Neural cell (in vitro differentiated cells): ENCODE results near the gene PACS2.

ENCODE experiments used
- EZH2 ChIP-seq: fragments of 200-600, 300-800 bp; shearing (Covaris generic), sonication (generic); IDR thresholded peaks from 2 replicates; pipeline ENCODE4 v1.6.1; 2014; ENCODE audit warnings: antibody characterized with exemption, low read length, borderline replicate concordance, mild to moderate bottlenecking; ENCODE audit not compliant: insufficient read depth, poor library complexity, severe bottlenecking
- POLR2AphosphoS5 ChIP-seq: IDR thresholded peaks from 2 replicates; pipeline ENCODE4 v1.6.1; 2012
- SMC3 ChIP-seq: fragments of 450-650 bp; conservative IDR thresholded peaks from 2 replicates; pipeline ENCODE4 v1.6.1; 2014; ENCODE audit warnings: antibody characterized with exemption, mild to moderate bottlenecking, moderate library complexity; ENCODE audit not compliant: poor library complexity
- TAF1 ChIP-seq: IDR thresholded peaks from 2 replicates; pipeline ENCODE4 v1.6.1; 2012; ENCODE audit warnings: low read depth
- TF ChIP-seq, protein P1 (sequence below): fragments of 450-650 bp; IDR thresholded peaks from 2 replicates; pipeline ENCODE4 v1.5.1; 2014; ENCODE audit warnings: antibody characterized with exemption, mild to moderate bottlenecking, moderate library complexity; ENCODE audit not compliant: poor library complexity, severe bottlenecking

GRCh38 chr14:105384041-105384557 lies 69.6 kb downstream of the PACS2 start:
- TF ChIP-seq, protein P1, sequence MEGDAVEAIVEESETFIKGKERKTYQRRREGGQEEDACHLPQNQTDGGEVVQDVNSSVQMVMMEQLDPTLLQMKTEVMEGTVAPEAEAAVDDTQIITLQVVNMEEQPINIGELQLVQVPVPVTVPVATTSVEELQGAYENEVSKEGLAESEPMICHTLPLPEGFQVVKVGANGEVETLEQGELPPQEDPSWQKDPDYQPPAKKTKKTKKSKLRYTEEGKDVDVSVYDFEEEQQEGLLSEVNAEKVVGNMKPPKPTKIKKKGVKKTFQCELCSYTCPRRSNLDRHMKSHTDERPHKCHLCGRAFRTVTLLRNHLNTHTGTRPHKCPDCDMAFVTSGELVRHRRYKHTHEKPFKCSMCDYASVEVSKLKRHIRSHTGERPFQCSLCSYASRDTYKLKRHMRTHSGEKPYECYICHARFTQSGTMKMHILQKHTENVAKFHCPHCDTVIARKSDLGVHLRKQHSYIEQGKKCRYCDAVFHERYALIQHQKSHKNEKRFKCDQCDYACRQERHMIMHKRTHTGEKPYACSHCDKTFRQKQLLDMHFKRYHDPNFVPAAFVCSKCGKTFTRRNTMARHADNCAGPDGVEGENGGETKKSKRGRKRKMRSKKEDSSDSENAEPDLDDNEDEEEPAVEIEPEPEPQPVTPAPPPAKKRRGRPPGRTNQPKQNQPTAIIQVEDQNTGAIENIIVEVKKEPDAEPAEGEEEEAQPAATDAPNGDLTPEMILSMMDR = no peak
- no peak for TF ChIP-seq TAF1
- no peak for TF ChIP-seq SMC3
- no peak for TF ChIP-seq EZH2
- TF ChIP-seq POLR2AphosphoS5 = no peak
